Measurements from ENCODE around the gene ACSM6.
A peak's percentile ranks its signal among the peaks of the same experiment; 100 is the strongest.
"Not testable (repeated sequence)": the region's sequence is repeated elsewhere in the genome, so short reads cannot be mapped to it uniquely, and the experiment has no call there.

ACSM6 gene, protein sequence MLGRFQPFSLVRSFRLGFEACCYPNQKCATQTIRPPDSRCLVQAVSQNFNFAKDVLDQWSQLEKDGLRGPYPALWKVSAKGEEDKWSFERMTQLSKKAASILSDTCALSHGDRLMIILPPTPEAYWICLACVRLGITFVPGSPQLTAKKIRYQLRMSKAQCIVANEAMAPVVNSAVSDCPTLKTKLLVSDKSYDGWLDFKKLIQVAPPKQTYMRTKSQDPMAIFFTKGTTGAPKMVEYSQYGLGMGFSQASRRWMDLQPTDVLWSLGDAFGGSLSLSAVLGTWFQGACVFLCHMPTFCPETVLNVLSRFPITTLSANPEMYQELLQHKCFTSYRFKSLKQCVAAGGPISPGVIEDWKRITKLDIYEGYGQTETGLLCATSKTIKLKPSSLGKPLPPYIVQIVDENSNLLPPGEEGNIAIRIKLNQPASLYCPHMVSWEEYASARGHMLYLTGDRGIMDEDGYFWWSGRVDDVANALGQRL

DNA sequence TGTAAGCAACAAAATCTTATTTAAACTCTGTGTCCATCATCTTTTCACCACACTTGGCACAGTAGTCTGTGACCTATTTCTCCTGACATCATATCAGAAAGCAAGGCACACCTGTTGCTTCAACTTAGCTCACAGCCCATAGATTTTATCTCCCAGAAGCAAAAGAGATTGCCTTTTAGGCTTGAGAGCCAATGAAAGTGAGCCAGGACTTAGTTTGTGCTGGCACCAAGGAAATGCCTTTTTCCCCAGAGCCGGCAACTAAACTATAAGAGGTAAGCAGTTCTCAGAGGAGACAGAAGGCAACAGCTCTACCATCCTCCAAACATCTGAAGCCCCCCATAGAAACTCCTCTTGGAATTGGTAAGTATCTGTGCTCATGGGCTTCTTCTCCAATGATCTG lies at the start of gene ACSM6:
Gene ACSM6 (plus strand): TSS at position 295 of the 400 bp plus-strand sequence. CDS start 248 bp downstream, outside the sequence.
- DNase-seq (ENCODE audit: low read depth), result no peak

DNA sequence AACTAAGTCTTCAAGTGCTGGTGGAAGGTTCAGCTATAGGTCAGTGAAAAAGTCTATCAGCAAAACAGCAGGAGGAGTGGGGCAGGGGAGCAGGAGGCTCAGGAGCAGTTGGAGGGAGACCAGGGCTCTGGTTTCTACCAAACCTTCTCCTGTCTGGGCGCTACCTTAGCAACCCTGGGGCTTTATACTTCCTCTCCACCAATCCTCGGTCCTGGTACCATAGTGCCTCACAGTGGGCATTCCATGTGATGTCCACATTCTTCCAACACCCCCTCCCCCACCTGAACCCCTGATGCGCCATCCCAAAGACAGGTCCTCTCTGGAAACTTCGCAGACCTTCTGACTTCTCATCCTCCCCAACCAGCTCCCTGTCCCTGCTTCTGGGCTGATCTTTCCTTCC lies 25.3 kb upstream of the ACSM6 start:
- DNase-seq (ENCODE audit: low read depth), result no peak

DNA sequence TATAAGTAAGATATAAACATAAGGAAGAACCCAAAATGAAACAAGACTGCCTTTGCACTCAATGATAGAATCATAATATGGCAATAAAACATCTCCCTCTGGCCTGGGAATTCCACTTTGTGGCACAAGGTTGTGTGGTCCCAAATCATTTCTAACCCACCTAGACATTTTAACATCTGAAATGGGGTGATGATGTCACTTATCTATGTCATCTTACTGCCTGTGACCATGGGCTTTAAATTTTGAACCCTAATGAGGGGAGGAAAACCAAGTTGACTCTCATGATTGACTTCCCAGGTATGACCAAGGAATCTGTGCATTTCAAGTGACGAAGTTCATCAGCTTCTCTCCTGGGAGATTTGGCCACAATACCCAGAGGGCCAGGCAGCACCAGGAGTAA lies 24.5 kb upstream of the ACSM6 start:
- DNase-seq (ENCODE audit: low read depth), result no peak

DNA sequence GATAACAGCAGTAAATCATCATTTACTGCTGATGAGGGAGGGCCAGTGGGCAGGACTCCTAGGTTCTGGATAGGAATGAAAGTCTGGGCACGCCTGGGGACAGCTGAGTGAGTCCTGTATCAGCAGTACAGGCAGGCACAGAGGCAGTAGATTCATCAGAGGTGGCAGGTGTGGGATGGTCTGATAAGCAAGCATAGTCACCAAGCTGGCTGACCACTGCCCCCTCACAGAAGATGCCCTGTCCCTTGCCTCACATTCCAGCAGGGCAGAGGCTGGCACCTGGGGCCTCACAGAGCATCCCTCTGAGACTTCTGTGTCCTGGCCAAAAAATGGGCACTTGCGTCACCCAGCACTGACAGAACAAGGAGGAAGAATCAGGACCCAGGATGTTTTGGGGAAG lies 23.2 kb upstream of the ACSM6 start:
- DNase-seq (ENCODE audit: low read depth), result no peak

DNA sequence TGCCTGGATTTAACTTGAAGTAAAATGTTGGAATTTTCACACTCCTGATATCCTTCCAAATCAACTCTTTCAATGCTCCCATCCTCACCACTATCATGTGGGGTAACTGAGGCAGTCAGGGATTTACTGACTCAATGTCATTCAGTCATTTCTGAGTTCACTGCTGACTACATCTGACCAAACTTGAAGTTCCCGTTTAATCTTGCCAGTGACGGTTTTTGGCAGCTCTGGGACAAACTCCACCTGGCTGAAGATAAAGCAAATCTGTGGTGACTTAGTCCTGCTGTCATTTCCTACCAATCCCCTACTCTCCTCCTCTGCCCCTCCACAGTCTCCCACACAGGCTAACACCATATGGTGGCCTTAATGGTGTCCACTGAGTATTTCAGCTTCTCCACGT lies 22.7 kb upstream of the ACSM6 start:
- no peak for DNase-seq (ENCODE audit: low read depth)

DNA sequence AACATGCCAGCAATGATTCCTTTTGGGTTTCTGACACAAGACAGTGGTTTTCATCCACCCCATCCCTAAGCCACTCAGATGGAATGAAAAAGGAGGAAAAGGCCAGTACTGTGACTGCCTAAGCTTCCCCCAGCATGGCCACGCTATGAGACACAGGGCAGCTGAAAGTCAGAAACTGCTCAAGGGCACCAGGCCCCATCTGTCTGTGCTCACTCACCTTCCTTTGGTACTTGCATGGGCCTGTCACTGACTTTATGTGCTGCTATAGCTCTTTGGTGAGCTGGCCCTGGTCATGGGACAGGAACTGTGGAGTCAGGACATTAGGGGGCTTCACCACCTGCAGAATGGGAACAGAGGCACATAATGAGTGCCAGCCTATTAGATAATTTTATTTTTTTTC lies 21.2 kb upstream of the ACSM6 start:
- no peak for DNase-seq (ENCODE audit: low read depth)

DNA sequence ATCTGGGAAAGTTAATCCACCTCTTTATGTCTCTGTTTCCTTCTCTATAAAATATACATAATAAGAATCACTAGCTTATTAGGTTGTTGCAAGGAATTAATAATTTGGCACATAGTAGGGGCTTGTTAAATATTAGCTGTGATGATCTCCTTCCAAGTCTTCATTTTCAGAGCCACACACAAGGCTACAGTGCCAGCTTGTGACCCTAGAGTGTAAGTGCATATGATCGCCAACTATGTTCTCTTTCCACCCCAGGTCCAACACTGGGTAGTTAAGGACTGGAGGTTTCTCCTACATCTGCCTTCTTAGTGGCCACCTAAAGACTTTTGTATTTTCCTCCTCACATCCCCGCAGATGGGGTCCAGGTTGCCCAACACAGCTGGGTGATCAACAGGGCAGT lies 17.9 kb upstream of the ACSM6 start:
- no peak for DNase-seq (ENCODE audit: low read depth)

DNA sequence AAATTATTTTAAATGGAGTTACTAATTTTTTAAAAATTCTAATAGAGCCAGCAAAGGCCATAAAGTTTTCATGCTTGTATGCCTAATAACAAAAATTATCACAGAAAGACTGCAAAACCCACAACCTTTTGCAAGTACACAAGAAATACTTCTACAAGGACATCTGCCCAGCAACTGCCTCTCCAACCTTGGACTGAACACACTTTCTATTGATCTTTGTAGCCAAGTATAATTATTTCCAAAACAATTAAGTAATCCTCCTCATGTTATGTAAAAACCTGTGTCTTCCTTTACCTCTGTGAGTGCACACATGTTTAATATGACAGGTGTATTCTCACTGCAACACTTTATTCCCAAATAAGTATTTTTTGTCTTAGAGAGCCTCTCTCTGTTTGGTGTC lies 16.6 kb upstream of the ACSM6 start:
- DNase-seq (ENCODE audit: low read depth), result no peak

DNA sequence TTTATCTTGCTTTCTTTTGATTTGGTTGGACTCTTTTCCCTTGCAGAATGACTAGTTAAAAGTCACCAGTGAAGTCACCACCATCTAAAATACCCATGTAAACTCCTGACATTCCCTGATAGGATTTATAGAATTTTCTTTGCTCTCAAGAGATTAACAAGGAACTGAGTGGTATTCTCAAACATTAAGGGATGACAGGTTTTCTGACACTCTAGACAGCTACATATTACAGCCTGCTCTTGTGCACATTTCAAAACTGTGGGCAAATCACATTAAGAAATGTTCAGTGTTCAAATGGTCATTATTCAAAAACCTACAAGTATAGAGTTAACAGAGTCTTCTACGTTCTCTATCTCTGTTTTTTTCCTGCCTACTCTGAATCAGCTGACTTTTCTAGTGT lies 15.8 kb upstream of the ACSM6 start:
- DNase-seq (ENCODE audit: low read depth), result no peak

DNA sequence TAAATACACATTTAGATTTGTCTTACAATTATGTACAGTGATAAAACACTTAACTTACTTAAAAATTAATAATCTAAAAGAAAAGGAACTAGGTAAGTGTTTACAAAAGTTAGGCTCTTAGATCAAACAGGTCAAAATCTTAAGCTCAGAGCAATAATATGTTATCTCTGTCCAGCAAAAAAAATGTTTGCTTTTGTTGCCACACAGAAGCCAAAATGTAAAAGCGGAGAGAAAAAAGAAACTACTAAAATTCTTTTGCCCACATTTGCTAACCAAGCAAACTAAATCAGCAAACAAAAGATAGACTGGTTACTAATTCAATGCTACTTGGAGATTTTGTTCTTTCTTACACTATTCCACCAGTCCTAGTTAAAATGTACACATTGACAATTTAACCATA lies 15.2 kb upstream of the ACSM6 start:
- DNase-seq (ENCODE audit: low read depth), result no peak

DNA sequence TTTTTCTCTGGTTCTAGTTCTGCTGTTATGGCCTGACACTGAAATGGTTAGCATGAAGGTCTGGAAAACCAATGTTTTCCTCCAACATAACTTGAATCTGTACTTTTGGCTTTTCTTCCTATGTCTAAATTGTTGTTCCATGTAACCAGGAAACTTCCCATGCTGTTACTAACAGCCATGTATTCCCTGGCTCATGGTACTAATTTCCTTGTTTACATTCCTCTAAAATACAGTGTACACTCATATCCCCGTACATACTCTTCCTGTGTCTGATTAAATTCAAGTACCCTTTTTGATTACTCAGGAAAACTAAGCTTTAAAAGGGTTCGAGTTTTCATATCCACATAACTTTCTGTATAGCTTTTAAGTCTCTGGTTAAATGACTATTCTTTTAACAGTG lies 12.3 kb upstream of the ACSM6 start:
- DNase-seq (ENCODE audit: low read depth), result no peak

DNA sequence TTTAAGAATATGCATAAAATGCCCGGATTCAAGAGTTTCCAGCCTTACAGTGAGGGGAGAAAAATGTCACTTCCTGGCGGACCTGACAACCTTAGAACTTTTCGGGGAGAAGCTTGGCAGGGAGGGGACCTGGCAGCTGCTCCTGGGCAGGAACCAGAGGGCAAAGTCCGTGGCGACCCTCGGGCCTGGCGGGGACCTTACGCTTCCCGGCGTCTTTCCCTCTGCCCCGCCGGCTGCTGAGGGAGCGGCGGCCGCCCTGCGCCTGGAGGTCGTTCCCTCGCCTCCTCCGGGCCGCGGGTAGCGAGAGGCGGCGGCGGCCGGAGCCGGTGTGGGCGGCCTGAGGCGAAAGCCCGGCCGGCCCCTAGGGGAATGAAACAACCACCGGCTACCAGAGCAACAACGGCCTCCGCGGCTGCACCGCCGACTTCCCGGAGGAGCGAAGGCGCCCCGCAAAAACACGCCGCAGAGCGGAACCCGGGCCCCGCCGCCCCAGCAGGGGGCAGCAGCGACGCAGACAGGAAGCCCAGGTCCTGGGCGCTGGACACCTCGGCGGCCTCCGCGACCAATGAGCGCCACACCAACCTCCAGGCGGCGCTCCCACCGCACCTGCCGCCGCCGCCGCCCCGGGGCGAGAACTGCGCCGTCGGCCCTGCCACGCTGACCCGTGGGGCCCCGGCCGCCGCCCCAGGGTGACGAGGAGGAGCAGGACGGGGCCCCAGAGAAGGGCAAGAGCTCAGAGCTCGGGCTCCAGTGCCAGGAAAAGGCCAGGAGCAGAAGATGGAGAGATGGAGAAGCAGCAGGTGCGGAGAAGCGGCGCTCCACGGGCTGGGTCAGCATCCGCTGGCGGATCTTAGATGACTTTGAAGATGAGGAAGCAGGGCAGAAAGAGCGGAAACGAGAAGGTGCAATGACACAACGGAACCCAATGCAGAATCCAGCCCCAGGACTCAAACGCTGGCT lies 10.5 kb upstream of the ACSM6 start:
- peak; percentile 16 for DNase-seq (ENCODE audit: low read depth)

DNA sequence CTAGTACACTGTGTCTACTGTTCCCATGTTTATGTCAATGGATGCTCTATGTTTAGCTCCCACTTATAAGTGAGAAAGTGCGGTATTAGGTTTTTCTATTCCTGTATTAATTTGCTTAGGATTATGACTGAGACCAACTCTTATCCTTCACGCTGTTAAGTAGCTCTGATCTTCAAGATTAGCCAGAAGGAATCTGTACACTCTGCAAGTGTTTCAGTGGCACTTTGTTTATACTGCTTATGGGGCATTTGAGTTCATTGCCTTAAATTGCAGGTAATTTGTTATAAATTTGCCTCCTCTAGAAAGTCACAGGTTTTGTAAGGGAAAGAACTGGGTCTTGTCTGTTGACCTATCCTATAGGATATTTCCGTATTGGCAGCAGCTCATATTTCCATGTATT lies 6.4 kb upstream of the ACSM6 start:
- no peak for DNase-seq (ENCODE audit: low read depth)

DNA sequence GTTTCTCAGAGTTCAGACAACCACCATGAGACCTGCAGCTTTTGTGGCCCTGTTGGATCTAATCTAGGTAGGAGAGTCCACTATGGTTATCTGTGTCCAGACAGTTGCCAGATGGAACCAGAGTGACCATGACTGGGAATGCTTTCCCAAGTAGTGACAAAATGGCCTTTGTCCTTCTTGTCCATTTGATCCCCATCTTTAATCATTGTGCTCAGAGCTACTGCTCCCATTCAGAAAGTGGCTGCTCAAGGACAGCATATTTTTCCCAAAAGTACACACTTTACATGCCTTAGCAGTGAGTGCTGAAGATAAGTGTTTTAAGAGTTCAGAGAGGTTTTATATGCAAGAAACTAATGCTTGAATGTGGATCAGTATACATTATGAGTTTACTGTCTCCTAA lies 5.4 kb upstream of the ACSM6 start:
- DNase-seq (ENCODE audit: low read depth), result no peak

DNA sequence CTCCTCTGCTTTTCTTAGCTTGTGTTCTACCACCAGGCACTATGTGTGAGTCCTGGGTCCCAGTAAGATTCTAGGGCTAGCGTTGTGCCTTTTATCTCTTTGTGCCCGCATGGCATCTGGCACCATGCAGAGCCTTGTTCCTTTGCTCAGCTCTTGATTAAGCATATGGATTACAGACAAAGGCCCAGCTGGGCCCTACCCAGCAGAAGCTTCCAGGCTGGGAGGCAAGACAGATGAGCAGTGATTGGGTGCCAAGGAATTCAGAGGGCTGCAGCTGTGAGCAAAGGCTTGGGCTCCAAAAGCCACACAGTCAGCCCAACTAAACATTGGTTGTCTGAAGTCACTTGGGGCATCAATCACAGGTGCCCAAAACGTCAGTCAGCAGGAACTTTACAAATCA lies 2.0 kb downstream of the ACSM6 start:
- no peak for DNase-seq (ENCODE audit: low read depth)

DNA sequence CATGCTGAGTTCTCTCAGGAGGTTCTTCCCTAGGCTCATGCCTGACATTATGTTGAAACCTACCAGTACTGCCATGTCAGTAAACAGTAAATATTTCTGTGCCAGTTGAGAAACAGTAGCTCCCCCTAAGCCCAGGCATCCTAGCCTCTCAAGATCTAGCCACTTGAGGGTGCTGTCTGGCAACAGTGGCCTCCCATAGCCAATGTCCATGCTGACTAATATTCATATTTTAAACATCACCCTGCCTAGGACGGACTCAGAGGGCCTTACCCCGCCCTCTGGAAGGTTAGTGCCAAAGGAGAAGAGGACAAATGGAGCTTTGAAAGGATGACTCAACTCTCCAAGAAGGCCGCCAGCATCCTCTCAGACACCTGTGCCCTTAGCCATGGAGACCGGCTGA lies 7.7 kb downstream of the ACSM6 start:
- DNase-seq (ENCODE audit: low read depth), result no peak

DNA sequence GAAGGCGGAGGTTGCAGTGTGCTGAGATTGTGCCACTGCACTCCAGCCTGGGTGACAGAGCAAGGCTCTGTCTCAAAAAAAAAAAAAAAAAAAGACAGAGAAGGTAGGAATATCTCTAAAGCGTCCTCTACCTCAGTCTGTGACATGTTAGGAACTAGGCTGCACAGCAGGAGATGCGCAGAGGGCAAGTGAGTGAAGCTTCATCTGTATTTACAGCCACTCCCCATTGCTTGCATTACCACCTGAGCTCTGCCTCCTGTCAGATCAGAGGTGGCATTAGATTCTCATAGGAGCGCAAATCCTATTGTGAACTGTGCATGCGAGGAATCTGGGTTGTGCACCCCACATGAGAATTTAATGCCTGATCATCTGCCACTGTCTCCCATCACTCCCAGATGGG lies 8.8 kb downstream of the ACSM6 start:
- DNase-seq (ENCODE audit: low read depth), result not testable (repeated sequence)

DNA sequence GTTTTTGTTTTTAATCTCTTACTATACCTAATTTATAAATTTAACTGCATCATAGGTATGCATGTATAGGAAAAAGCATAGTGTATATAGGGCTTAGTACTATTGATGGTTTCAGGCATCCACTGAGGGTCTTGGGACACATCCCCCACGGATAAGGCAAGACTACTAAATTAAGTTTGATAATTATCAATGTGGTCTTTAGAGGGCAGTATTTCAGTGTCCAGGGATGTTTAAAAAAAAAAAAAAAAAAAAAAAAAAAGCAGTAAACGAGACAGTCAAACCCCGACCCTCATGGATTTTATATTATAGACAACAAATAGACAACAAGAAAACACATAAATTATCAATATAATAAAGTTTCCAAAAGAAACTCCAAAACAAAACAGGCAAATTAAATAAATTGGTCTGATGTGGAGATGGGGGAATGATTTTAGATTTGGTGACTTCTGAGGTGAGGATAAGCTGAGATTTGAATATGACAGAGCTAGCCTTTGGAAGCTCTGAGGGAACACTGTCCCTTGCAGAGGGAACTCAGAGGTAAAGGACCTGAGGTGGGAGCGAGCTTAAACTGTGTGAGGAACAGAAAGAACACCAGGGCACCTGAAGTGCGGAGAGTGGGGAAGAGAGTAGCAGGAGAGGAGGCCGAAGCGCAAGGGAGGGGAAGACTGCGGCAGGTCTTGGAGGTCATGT lies 14.8 kb downstream of the ACSM6 start:
- no peak for DNase-seq (ENCODE audit: low read depth)

DNA sequence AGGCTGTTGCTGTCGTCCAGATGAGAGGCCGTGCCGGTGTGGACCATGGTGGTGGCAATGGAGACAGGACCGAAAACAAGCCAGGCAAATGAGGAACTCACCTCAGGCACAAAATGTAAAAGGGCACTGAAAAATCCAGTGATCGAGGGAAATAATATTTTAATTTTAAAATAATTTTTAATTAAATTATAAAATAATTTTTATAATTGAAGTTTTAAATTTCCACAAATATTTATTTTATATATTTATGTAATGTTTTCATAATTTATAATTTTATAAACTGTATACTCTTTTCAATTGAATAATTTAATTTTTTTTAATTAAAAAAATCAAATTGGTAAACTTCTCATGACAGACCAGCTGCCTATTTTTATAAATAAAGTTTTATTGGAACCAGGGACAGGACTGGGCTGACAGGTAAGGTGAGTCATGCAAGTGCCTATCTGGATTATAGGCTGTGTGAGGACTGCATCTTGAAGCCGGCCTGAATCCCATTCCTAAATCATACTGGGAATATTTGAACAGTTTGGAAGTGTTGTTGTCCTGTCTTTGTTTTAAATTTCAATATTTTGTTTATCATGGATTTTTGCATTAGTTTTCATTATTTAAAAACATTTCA lies 15.6 kb downstream of the ACSM6 start:
- no peak for DNase-seq (ENCODE audit: low read depth)

DNA sequence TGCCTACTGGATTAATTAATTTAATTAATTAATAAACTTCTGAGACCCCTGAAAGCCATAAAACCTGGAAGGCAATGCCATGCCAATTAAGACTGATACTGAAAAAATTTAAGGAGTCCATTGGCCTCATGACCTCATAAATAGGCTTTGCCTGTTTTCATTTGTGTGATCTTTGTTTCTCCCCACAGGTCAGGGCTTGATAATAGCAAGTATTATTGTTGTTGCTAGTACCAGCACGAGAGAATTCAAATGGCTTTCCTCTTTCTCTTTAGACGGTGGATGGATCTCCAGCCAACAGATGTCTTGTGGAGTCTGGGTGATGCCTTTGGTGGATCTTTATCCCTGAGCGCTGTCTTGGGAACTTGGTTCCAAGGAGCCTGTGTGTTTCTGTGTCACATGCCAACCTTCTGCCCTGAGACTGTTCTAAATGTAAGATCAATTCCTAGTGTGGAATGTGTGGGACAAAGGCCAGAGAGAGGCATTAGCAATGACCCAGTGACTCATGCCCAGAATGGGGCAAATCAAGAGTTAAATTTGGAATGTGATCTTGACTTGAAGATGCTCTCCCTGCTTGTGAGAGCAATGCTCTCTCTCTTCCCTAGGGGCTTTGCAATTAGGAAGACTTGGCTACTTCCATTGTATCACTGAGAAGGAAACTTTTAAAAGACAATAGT lies 17.7 kb downstream of the ACSM6 start:
- DNase-seq (ENCODE audit: low read depth), result no peak

DNA sequence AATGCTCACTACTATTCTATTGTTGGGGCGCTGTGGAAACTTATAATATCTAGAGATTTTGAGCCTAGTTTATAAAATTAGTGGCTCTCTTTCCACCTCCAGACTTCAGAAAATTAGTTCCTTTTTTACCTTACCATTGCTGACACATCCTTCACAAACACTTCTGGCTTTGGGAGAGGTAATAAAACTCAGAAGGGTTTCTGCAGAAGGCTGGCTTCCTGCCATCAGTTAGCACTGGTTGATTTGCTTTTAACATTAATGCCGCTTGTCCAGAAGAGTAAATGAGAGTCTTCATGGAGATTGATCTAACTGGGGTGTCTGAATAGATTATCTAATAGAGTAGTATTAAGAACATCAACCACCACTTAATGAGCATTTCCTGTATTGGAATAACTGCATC lies 20.3 kb downstream of the ACSM6 start:
- no peak for DNase-seq (ENCODE audit: low read depth)
